MM.1S (cell line): ENCODE data around the gene SLC26A4.

ENCODE experiments used
- DNase-seq: peaks from one replicate; pipeline ENCODE4 v3.0.0-alpha.2; 2015
- H2AFZ ChIP-seq: fragments of 300-600 bp; sonication (generic); 2 replicates; pipeline ENCODE4 v1.6.0; 2016; ENCODE audit warnings: antibody characterized with exemption, low read length
- H3F3A ChIP-seq: fragments of 300-600 bp; sonication (generic); 2 replicates; pipeline ENCODE4 v1.6.1; 2016; ENCODE audit warnings: mild to moderate bottlenecking, antibody characterized with exemption, low read length, moderate library complexity, mixed read lengths; ENCODE audit not compliant: insufficient read depth
- H3K27ac ChIP-seq: fragments of 300-600 bp; sonication (generic); 2 replicates; pipeline ENCODE4 v1.5.1; 2016; ENCODE audit warnings: mild to moderate bottlenecking, low read length
- H3K27me3 ChIP-seq: fragments of 300-600 bp; sonication (generic); replicated peaks from 2 replicates; pipeline ENCODE4 v1.6.0; 2016; ENCODE audit warnings: low read length; ENCODE audit not compliant: insufficient read depth
- H3K36me3 ChIP-seq: fragments of 300-600 bp; sonication (generic); replicated peaks from 2 replicates; pipeline ENCODE4 v1.6.1; 2016; ENCODE audit warnings: mild to moderate bottlenecking, low read length, mixed read lengths; ENCODE audit not compliant: insufficient read depth
- H3K4me1 ChIP-seq: fragments of 300-600 bp; sonication (generic); 2 replicates; pipeline ENCODE4 v1.6.1; 2016; ENCODE audit warnings: low read length, mixed read lengths
- H3K4me2 ChIP-seq: fragments of 300-600 bp; sonication (generic); 2 replicates; pipeline ENCODE4 v1.6.0; 2016; ENCODE audit warnings: low read depth, low read length
- H3K4me3 ChIP-seq: fragments of 300-600 bp; sonication (generic); 2 replicates; pipeline ENCODE4 v1.5.1; 2016; ENCODE audit warnings: low read length, mixed read lengths
- H3K79me2 ChIP-seq: fragments of 300-600 bp; sonication (generic); 2 replicates; pipeline ENCODE4 v1.6.1; 2016; ENCODE audit warnings: mixed run types, low read length, mixed read lengths
- H3K9ac ChIP-seq: fragments of 300-600 bp; sonication (generic); 2 replicates; pipeline ENCODE4 v1.6.1; 2016; ENCODE audit warnings: low read length, mixed read lengths
- H3K9me2 ChIP-seq: fragments of 300-600 bp; sonication (generic); replicated peaks from 2 replicates; pipeline ENCODE4 v1.6.1; 2016; ENCODE audit warnings: mild to moderate bottlenecking, low read length, mixed read lengths; ENCODE audit not compliant: insufficient read depth
- H3K9me3 ChIP-seq: fragments of 300-600 bp; sonication (generic); replicated peaks from 2 replicates; pipeline ENCODE4 v1.6.1; 2016; ENCODE audit warnings: mild to moderate bottlenecking, low read length, mixed read lengths; ENCODE audit not compliant: insufficient read depth
- H4K20me1 ChIP-seq: fragments of 300-600 bp; sonication (generic); 2 replicates; pipeline ENCODE4 v1.6.1; 2016; ENCODE audit warnings: mild to moderate bottlenecking, low read length, moderate library complexity, mixed read lengths; ENCODE audit not compliant: insufficient read depth
- EZH2 ChIP-seq: fragments of 300-600 bp; sonication (generic); optimal IDR thresholded peaks from 2 replicates; pipeline ENCODE3; 2017; ENCODE audit warnings: low read depth, mild to moderate bottlenecking, antibody characterized with exemption, low read length, mixed read lengths
- EZH2phosphoT487 ChIP-seq: fragments of 300-600 bp; sonication (generic); IDR thresholded peaks from 2 replicates; pipeline ENCODE4 v1.6.1; 2018; ENCODE audit warnings: antibody characterized with exemption, low read length
- TF ChIP-seq, protein P1 (sequence below): fragments of 300-600 bp; sonication (generic); IDR thresholded peaks from 2 replicates; pipeline ENCODE4 v1.5.1; 2016; ENCODE audit warnings: antibody characterized with exemption, low read length, mixed read lengths

Gene SLC26A4

DNA sequence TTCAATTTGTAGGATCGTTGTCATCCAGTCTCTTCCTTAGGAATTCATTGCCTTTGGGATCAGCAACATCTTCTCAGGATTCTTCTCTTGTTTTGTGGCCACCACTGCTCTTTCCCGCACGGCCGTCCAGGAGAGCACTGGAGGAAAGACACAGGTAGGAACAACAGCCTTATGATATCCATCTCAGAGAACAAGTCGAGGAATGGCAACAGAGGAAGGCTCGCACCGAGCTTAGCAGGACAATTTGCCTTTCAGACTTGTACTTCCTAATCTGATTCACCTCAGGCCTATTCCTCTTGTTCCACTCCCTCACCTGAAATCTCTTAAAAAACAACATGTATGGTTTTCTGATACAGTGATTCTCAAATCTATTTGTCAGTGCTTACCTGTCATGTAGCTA is 29.5 kb downstream of the SLC26A4 start:
- no peaks in the 10 kb centered on the region for H3K4me1 ChIP-seq
- H3K9me3 ChIP-seq: no peaks in the 10 kb centered on the region
- H3K79me2 ChIP-seq: no peaks in the 10 kb centered on the region
- no peak overlapping the region for H3K27ac ChIP-seq
- DNase-seq: no peak
- H2AFZ ChIP-seq: no peak overlapping the region
- H3K9me2 ChIP-seq: no peaks in the 10 kb centered on the region
- H3K27me3 ChIP-seq: no peaks in the 10 kb centered on the region
- H3K9ac ChIP-seq: no peak overlapping the region
- no peaks in the 10 kb centered on the region for H3F3A ChIP-seq
- no peak overlapping the region for H3K4me2 ChIP-seq
- H4K20me1 ChIP-seq: no peaks in the 10 kb centered on the region
- TF ChIP-seq EZH2phosphoT487 (no peak), EZH2 (no peak)
- TF ChIP-seq, protein P1, sequence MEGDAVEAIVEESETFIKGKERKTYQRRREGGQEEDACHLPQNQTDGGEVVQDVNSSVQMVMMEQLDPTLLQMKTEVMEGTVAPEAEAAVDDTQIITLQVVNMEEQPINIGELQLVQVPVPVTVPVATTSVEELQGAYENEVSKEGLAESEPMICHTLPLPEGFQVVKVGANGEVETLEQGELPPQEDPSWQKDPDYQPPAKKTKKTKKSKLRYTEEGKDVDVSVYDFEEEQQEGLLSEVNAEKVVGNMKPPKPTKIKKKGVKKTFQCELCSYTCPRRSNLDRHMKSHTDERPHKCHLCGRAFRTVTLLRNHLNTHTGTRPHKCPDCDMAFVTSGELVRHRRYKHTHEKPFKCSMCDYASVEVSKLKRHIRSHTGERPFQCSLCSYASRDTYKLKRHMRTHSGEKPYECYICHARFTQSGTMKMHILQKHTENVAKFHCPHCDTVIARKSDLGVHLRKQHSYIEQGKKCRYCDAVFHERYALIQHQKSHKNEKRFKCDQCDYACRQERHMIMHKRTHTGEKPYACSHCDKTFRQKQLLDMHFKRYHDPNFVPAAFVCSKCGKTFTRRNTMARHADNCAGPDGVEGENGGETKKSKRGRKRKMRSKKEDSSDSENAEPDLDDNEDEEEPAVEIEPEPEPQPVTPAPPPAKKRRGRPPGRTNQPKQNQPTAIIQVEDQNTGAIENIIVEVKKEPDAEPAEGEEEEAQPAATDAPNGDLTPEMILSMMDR: no peak
- no peak overlapping the region for H3K4me3 ChIP-seq
- no peaks in the 10 kb centered on the region for H3K36me3 ChIP-seq

DNA sequence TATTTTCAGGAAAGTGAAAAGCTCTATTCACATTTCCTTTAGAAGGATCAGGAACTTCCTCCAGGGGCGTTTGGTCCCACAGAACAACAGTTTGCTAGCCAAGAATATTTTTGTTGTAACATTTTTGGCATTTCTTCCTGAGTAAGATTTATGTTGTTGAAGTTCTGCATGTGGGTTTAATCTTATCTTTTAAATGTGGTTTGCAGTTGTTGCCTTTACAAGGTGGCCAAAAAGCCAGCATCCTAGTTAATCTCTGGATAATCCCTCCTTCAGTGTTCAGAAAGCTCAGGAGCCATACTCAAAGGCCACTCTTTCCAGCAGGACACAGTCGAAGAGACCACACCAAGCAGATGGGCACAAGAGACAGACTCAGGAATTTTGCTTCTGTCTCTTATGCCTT is 30.0 kb downstream of the SLC26A4 start:
- no peaks in the 10 kb centered on the region for H4K20me1 ChIP-seq
- no peak overlapping the region for H3K9ac ChIP-seq
- H3K9me3 ChIP-seq: no peaks in the 10 kb centered on the region
- no peak overlapping the region for H3K4me2 ChIP-seq
- H3K4me3 ChIP-seq: no peak overlapping the region
- H3K4me1 ChIP-seq: no peaks in the 10 kb centered on the region
- no peak for DNase-seq
- no peak for TF ChIP-seq EZH2
- no peak for TF ChIP-seq EZH2phosphoT487
- TF ChIP-seq, protein P1: no peak
- no peaks in the 10 kb centered on the region for H3K36me3 ChIP-seq
- H3F3A ChIP-seq: no peaks in the 10 kb centered on the region
- no peak overlapping the region for H3K27ac ChIP-seq
- H2AFZ ChIP-seq: no peak overlapping the region
- no peaks in the 10 kb centered on the region for H3K79me2 ChIP-seq
- no peaks in the 10 kb centered on the region for H3K9me2 ChIP-seq
- no peaks in the 10 kb centered on the region for H3K27me3 ChIP-seq

DNA sequence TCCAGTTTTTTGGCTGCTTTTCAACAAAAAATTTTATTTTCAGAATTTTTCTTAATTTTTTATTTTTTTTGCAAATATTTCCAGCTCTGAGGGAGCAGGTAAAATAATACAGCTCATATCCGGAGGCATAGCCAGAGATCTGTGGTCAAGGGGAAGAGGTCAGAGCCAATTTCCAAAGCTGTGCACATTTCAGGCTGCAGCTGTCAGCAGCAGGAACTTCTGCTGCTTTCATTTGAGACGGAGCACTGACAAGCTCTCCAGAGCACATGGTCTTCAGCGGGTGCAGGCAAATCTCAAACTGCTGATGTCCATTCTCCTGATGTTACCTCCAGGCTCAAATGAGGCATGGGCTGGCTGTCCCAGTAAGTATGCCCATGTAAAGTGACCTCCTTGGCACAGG is 31.1 kb downstream of the SLC26A4 start:
- Histone ChIP-seq H3K27ac (no peak overlapping the region), H3K36me3 (no peaks in the 10 kb centered on the region), H3K9me3 (no peaks in the 10 kb centered on the region), H3K4me1 (no peaks in the 10 kb centered on the region), H2AFZ (no peak overlapping the region), H3K9me2 (no peaks in the 10 kb centered on the region), H3K79me2 (no peaks in the 10 kb centered on the region), H4K20me1 (no peaks in the 10 kb centered on the region), H3K9ac (no peak overlapping the region), H3F3A (no peaks in the 10 kb centered on the region), H3K4me2 (no peak overlapping the region), H3K4me3 (no peak overlapping the region), H3K27me3 (no peaks in the 10 kb centered on the region)
- no peak for DNase-seq
- TF ChIP-seq EZH2: no peak
- no peak for TF ChIP-seq EZH2phosphoT487
- TF ChIP-seq, protein P1: no peak

GRCh38 chr7:107692501-107692900 is 31.9 kb downstream of the SLC26A4 start:
- Histone ChIP-seq H3K4me3 (no peak overlapping the region), H2AFZ (no peak overlapping the region), H4K20me1 (no peaks in the 10 kb centered on the region), H3K27ac (no peak overlapping the region), H3F3A (no peaks in the 10 kb centered on the region), H3K9me2 (no peaks in the 10 kb centered on the region), H3K9me3 (no peaks in the 10 kb centered on the region), H3K4me1 (no peaks in the 10 kb centered on the region), H3K36me3 (no peaks in the 10 kb centered on the region), H3K27me3 (no peaks in the 10 kb centered on the region), H3K79me2 (no peaks in the 10 kb centered on the region), H3K4me2 (no peak overlapping the region), H3K9ac (no peak overlapping the region)
- DNase-seq: no peak
- TF ChIP-seq EZH2 (no peak), EZH2phosphoT487 (no peak)
- TF ChIP-seq, protein P1: no peak
